Tibial nerve (tissue), 4 donors: ENCODE data around the gene HDDC3. TPM values are rescaled to one million over a fixed set of nuclear protein-coding genes. Genes with fewer than 3 reads are reported as not detected.

ENCODE experiments used
- DNase-seq, 2 donors: peaks; one replicate each; pipeline ENCODE4 v3.0.0-alpha.2; 2019; ENCODE audit warnings: low spot score in 2 of 2
- H3K27ac ChIP-seq, 4 donors: fragments of 200-600 bp; sonication (generic) in 3 of 4; one replicate each; pipeline ENCODE4 v1.5.1; 2017 to 2019; ENCODE audit warnings: mild to moderate bottlenecking in 1 of 4
- H3K27me3 ChIP-seq, 2 donors: fragments of 200-600 bp; sonication (generic) in 1 of 2; one replicate each; pipeline versions ENCODE4 v1.5.1 to v1.6.0; 2017 to 2019
- H3K36me3 ChIP-seq, 3 donors: fragments of 200-600 bp; sonication (generic); one replicate each; pipeline ENCODE4 v1.5.1; 2018 to 2019
- H3K4me1 ChIP-seq, 4 donors: fragments of 200-600 bp; sonication (generic) in 3 of 4; one replicate each; pipeline ENCODE4 v1.5.1; 2017 to 2019
- H3K4me3 ChIP-seq, 4 donors: fragments of 200-600 bp; sonication (generic) in 3 of 4; one replicate each; pipeline ENCODE4 v1.5.1; 2017 to 2019; ENCODE audit warnings: mild to moderate bottlenecking in 1 of 4, moderate library complexity in 1 of 4
- H3K9me3 ChIP-seq, 4 donors: fragments of 200-600 bp; sonication (generic) in 3 of 4; one replicate each; pipeline ENCODE4 v1.5.1; 2017 to 2019
- CTCF ChIP-seq, 5 experiments: fragments of 200-600 bp in 3 of 5; fragments of 450-650 bp in 2 of 5; sonication (generic) in 3 of 5; IDR thresholded peaks; one replicate each; pipeline ENCODE4 v1.5.1; 2016 to 2019; ENCODE audit warnings: antibody characterized with exemption in 5 of 5, mild to moderate bottlenecking in 3 of 5, moderate library complexity in 2 of 5
- EP300 ChIP-seq, 2 donors: sonication (generic); formaldehyde crosslinking; IDR thresholded peaks; one replicate each; pipeline ENCODE4 v1.6.1; 2017; ENCODE audit warnings: antibody characterized with exemption in 2 of 2, mild to moderate bottlenecking in 1 of 2
- POLR2A ChIP-seq, 2 donors: fragments of 450-650 bp; IDR thresholded peaks; one replicate each; pipeline ENCODE4 v1.6.1; 2017; ENCODE audit warnings: antibody characterized with exemption in 2 of 2, mild to moderate bottlenecking in 2 of 2, moderate library complexity in 2 of 2
- WGBS, 2 donors: methylation state at CpG; one replicate each; pipeline ENCODE4 v1.1.5; 2018; 5-methylcytosine and 5-hydroxymethylcytosine counted together
- total RNA-seq, 4 donors: library from RNA; depleted of rRNA; stranded (reverse); fragments of >200 nt; gene quantifications; one replicate each; pipeline ENCODE4 v1.1.0, GENCODE V29; 2016

HDDC3 gene
- total RNA-seq, 4 donors from 2014 or later: 16.5 to 22.5 (median 18.7) TPM

DNA sequence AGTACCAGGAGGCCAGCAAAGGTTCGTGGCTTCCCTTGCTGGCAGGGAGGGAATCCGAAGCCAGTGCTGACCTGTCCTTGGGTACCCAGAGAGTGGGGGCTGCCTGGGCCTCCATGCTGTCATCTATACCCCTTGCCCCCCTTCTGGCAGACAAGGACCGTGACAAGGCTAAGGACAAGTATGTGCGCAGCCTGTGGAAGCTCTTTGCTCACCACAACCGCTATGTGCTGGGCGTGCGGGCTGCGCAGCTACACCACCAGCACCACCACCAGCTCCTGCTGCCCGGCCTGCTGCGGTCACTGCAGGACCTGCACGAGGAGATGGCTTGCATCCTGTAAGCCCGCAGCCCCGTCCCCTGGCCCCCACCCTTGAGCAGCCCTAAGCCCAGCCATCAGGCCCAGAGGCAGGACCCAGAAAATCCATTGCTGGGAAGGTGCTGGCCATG is 45.3 kb downstream of the HDDC3 start:
- no peaks in the 10 kb centered on the region for H3K9me3 ChIP-seq
- TF ChIP-seq CTCF (IDR thresholded peaks at IDR 0.05) (no peak), EP300 (IDR thresholded peaks at IDR 0.05) (no peak), POLR2A (IDR thresholded peaks at IDR 0.05) (no peak)
- peak overlapping the region in 3 of 4 donors; percentile 95 to 98 (median 97) for H3K27ac ChIP-seq
- peaks cover 0 to 63% (median 7%) of the 10 kb centered on the region in 3 donors for H3K36me3 ChIP-seq
- no peaks in the 10 kb centered on the region for H3K27me3 ChIP-seq
- peaks cover 0 to 53% (median 34%) of the 10 kb centered on the region in 4 donors for H3K4me1 ChIP-seq
- no peak overlapping the region for H3K4me3 ChIP-seq
- WGBS, 2 donors: 90 to 91% methylated on average over 12 to 13 of the region's 13 CpGs
- no peak for DNase-seq

GRCh38 chr15:90886291-90886614 is 46.1 kb downstream of the HDDC3 start:
- 30 to 36% methylated on average over 5 of the region's 5 CpGs for WGBS, 2 donors
- H3K9me3 ChIP-seq: no peaks in the 10 kb centered on the region
- peak overlapping the region in 1 of 4 donors; percentile 64 for H3K4me3 ChIP-seq
- peak overlapping the region in 3 of 4 donors; percentile 95 to 98 (median 97) for H3K27ac ChIP-seq
- no peak for DNase-seq
- peaks cover 0 to 53% (median 34%) of the 10 kb centered on the region in 4 donors for H3K4me1 ChIP-seq
- H3K27me3 ChIP-seq: no peaks in the 10 kb centered on the region
- peaks cover 0 to 63% (median 7%) of the 10 kb centered on the region in 3 donors for H3K36me3 ChIP-seq
- no peak for TF ChIP-seq EP300 (IDR thresholded peaks at IDR 0.05)
- peak in 2 of 5 experiments; percentile 2 to 10 for TF ChIP-seq CTCF (IDR thresholded peaks at IDR 0.05)

DNA sequence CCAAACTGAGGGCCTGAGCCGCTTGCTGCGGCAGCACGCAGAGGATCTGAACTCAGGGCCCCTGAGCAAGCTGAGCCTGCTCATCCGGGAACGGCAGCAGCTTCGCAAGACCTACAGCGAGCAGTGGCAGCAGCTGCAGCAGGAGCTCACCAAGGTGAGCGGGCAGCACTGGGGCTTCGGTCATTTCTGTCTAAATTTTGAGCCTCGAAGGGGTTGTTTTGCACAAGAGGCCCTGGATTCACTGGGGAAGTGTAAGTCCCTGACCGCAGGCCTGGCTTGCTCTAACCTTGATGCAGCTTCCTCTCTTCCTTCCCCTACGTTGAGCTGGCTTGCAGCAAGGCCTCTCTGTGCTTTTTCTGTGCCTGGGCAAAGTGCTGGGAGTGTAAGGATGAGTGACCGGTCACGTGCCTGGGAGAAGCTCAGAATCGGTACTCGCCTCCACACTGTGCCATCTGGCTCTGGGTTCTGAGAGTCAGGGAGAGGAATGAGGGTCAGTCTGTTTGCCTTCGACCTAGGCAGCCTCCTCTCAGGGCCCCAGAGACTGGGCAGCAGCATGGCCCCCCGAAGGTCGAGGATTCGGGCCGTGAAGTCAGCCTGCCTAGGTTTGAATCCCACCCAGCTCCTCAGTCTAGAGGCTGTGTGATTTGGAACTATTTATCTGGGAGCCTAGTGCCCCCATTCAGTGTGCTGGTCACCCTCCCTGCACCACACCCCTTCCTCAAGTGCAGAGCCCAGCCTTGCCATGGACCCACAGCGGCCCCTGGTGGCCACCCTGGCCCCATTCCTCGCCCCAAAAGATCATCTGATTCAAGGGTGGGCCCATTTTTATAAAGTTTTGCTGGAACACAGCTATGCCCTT is 46.7 kb downstream of the HDDC3 start:
- Histone ChIP-seq H3K36me3 (peaks cover 0 to 63% (median 6%) of the 10 kb centered on the region in 3 donors), H3K9me3 (no peaks in the 10 kb centered on the region), H3K27ac (peak overlapping the region; percentile 89 to 98 (median 96)), H3K27me3 (no peaks in the 10 kb centered on the region), H3K4me3 (peak overlapping the region; percentile 38 to 64 (median 58)), H3K4me1 (peaks cover 0 to 53% (median 34%) of the 10 kb centered on the region in 4 donors)
- TF ChIP-seq POLR2A (IDR thresholded peaks at IDR 0.05) (no peak), CTCF (IDR thresholded peaks at IDR 0.05) (peak; percentile 95 to 98 (median 97)), EP300 (IDR thresholded peaks at IDR 0.05) (peak in 1 of 2 donors; percentile 55)
- 31 to 37% methylated on average over 18 to 23 of the region's 23 CpGs for WGBS, 2 donors
- peak; percentile 75 to 88 for DNase-seq

DNA sequence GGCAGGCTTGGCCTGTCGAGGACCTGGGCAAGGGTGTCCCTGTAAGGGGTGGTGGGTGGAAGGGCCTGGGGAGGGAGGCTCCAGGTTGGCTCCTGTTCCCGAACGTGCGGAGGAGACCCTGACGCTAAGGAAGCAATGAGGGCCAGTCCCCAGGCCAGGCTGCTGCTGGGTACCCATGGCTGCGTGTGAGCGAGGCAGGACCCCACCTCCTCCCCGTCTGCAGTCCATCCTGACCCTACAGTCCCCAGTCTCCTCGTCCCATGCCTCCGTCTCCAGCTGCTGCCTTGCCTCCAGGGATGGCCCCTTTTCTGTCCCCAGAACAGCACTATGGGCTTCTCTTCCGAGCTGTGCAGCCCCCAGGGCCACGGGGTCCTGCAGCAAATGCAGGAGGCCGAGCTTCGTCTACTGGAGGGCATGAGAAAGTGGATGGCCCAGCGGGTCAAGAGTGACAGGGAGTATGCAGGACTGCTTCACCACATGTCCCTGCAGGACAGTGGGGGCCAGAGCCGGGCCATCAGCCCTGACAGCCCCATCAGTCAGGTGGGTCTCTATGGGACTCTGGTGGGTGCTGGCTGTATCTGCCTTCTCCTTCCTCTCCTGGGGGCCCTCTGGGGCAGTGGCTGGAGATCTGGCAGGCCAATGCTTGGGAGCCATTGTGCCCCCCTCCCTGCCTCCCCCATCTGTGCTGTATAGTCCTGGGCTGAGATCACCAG is 47.5 kb downstream of the HDDC3 start:
- TF ChIP-seq EP300 (IDR thresholded peaks at IDR 0.05): no peak
- peaks cover 0 to 53% (median 34%) of the 10 kb centered on the region in 4 donors for H3K4me1 ChIP-seq
- H3K27ac ChIP-seq: peak overlapping the region; percentile 89 to 98 (median 96)
- DNase-seq: no peak
- H3K4me3 ChIP-seq: peak overlapping the region; percentile 38 to 64 (median 58)
- H3K9me3 ChIP-seq: no peaks in the 10 kb centered on the region
- WGBS, 2 donors: 24 to 37% methylated on average over 11 to 12 of the region's 16 CpGs
- H3K27me3 ChIP-seq: no peaks in the 10 kb centered on the region
- H3K36me3 ChIP-seq: peaks cover 0 to 63% (median 7%) of the 10 kb centered on the region in 3 donors

- 0 to 3% methylated on average over 10 to 19 of the region's 58 CpGs for WGBS, 2 donors
- H3K36me3 ChIP-seq: peaks cover 0 to 63% (median 14%) of the 10 kb centered on the region in 3 donors
- H3K4me1 ChIP-seq: peaks cover 0 to 53% (median 34%) of the 10 kb centered on the region in 4 donors
- TF ChIP-seq POLR2A (IDR thresholded peaks at IDR 0.05): peak; percentile 51 to 63
- peak in 1 of 2 donors; percentile 61 for TF ChIP-seq EP300 (IDR thresholded peaks at IDR 0.05)
- TF ChIP-seq CTCF (IDR thresholded peaks at IDR 0.05): peak in 1 of 5 experiments; percentile 28
- H3K9me3 ChIP-seq: no peaks in the 10 kb centered on the region
- DNase-seq: peak; percentile 43 to 48
- H3K4me3 ChIP-seq: peak within 1 kb of the TSS; percentile 38 to 64 (median 58)
- H3K27me3 ChIP-seq: no peaks in the 10 kb centered on the region
- peak within 1 kb of the TSS; percentile 89 to 98 (median 96) for H3K27ac ChIP-seq
Measured at GRCh38 chr15:90883976-90884718, 48.2 kb downstream of the HDDC3 start, which contains the start of gene FES. Gene FES (plus strand): TSS chr15:90884504. CDS start chr15:90885046, 542 bp downstream.
